Activated CD8-positive, alpha-beta T cell treated with anti-CD3 and anti-CD28 coated beads for 36 hours (primary cell): ENCODE measurements around the gene TNFRSF4. TPM values are rescaled to one million over a fixed set of nuclear protein-coding genes. Genes with fewer than 3 reads are reported as not detected.

Source experiments
- ATAC-seq: fragments of 200-7000 bp; cut with Tn5 transposase; one replicate; pipeline ENCODE4 v1.10.0; 2021; ENCODE audit warnings: mild to moderate bottlenecking, moderate library complexity
- CTCF ChIA-PET: fragments of 350-600 bp; sonication (Branson Sonifier 250); formaldehyde crosslinking; loops from one replicate; lab custom pipeline; 2021; ENCODE audit warnings: antibody characterized with exemption; lab: Charles Lee
- POLR2A ChIA-PET: fragments of 350-600 bp; sonication (Branson Sonifier 250); formaldehyde crosslinking; loops from one replicate; lab custom pipeline; 2021; ENCODE audit warnings: antibody characterized with exemption; lab: Charles Lee
- DNase-seq: peaks from one replicate; pipeline ENCODE4 v3.0.0-alpha.2; 2020
- H3K27ac Mint-ChIP-seq: one replicate; pipeline ENCODE4 v1.8.0; 2021; ENCODE audit warnings: mild to moderate bottlenecking, mixed read lengths
- H3K27me3 Mint-ChIP-seq: one replicate; pipeline ENCODE4 v1.8.0; 2021; ENCODE audit warnings: mixed read lengths
- H3K36me3 Mint-ChIP-seq: one replicate; pipeline ENCODE4 v1.8.0; 2021; ENCODE audit warnings: low read depth, mixed read lengths
- H3K4me1 Mint-ChIP-seq: one replicate; pipeline ENCODE4 v1.8.0; 2021; ENCODE audit warnings: low read depth, mixed read lengths
- H3K4me3 Mint-ChIP-seq: one replicate; pipeline ENCODE4 v1.8.0; 2021; ENCODE audit warnings: mild to moderate bottlenecking, moderate library complexity, mixed read lengths
- H3K9me3 Mint-ChIP-seq: one replicate; pipeline ENCODE4 v1.8.0; 2021; ENCODE audit warnings: mixed read lengths
- CTCF ChIP-seq: fragments of 200-600 bp; IDR thresholded peaks from one replicate; pipeline ENCODE4 v1.8.0; 2022; ENCODE audit warnings: antibody characterized with exemption, mild to moderate bottlenecking
- intact Hi-C: fragments of 100-400 bp; cut with micrococcal nuclease; formaldehyde crosslinking; loops from one replicate; pipeline ENCODE4 v1.10.0; 2022
- total RNA-seq, 2 experiments: library from RNA; stranded (reverse); gene quantifications; one replicate each; pipeline ENCODE4 v1.2.3, GENCODE V29; 2021

The TNFRSF4 gene
- total RNA-seq, 2 experiments from 2014 or later, result 137 to 142 TPM

GRCh38 chr1:1206376-1206965 lies 7.5 kb downstream of the TNFRSF4 start, which contains the start of gene TNFRSF18:
TNFRSF18 (minus strand) TSS chr1:1206592; CDS start chr1:1206571, 21 bp downstream.
- DNase-seq (peak; percentile 70), ATAC-seq (peak; percentile 11)
- ChIA-PET CTCF (interaction anchor here (1.4 to 3.7 kb wide), 2 partner anchors 44 to 84 kb away, joined by 3 to 20 read pairs; no protein-coding TSS in a partner anchor), POLR2A (interaction anchor here (0.5 to 3.7 kb wide), 7 partner anchors 9 to 90 kb away, joined by 3 to 18 read pairs (median 3); partner anchors contain the start of gene TNFRSF4)
- Mint-ChIP-seq H3K36me3 (peaks cover 14% of the 10 kb centered on the region), H3K27me3 (no peaks in the 10 kb centered on the region), H3K4me1 (peaks cover 31% of the 10 kb centered on the region), H3K9me3 (no peaks in the 10 kb centered on the region), H3K4me3 (peak within 1 kb of the TSS; percentile 79), H3K27ac (peak within 1 kb of the TSS; percentile 98)
- no peak for TF ChIP-seq CTCF
- intact Hi-C loops, result loop anchor here (10.0 kb wide), 1 partner anchor 62 kb away; no protein-coding TSS in a partner anchor

- H3K27me3 Mint-ChIP-seq, result no peaks in the 10 kb centered on the region
- ChIA-PET POLR2A (interaction anchor here (0.5 to 3.7 kb wide), 8 partner anchors 10 to 173 kb away, joined by 3 to 18 read pairs (median 3); partner anchors contain the start of gene TNFRSF4), CTCF (interaction anchor here (1.4 to 3.7 kb wide), 2 partner anchors 45 to 84 kb away, joined by 3 to 20 read pairs; no protein-coding TSS in a partner anchor)
- ATAC-seq (no peak), DNase-seq (peak; percentile 21)
- intact Hi-C loops, result loop anchor here (10.0 kb wide), 1 partner anchor 61 kb away; no protein-coding TSS in a partner anchor
- H3K9me3 Mint-ChIP-seq, result no peaks in the 10 kb centered on the region
- no peak for TF ChIP-seq CTCF
- peak overlapping the region; percentile 57 for H3K27ac Mint-ChIP-seq
- peaks cover 10% of the 10 kb centered on the region for H3K36me3 Mint-ChIP-seq
- peaks cover 29% of the 10 kb centered on the region for H3K4me1 Mint-ChIP-seq
- peak overlapping the region; percentile 79 for H3K4me3 Mint-ChIP-seq
Observed at GRCh38 chr1:1205769-1206375, 8.1 kb downstream of the TNFRSF4 start.

- Mint-ChIP-seq H3K4me3 (peak overlapping the region; percentile 79), H3K27me3 (no peaks in the 10 kb centered on the region), H3K4me1 (peaks cover 30% of the 10 kb centered on the region), H3K36me3 (peaks cover 6% of the 10 kb centered on the region), H3K27ac (peak overlapping the region; percentile 57), H3K9me3 (no peaks in the 10 kb centered on the region)
- intact Hi-C loops, result loop anchor here (10.0 kb wide), 1 partner anchor 60 kb away; no protein-coding TSS in a partner anchor
- TF ChIP-seq CTCF, result no peak
- ATAC-seq, result no peak
- DNase-seq, result peak; percentile 37
- ChIA-PET CTCF (interaction anchor here (1.4 to 3.7 kb wide), 2 partner anchors 45 to 83 kb away, joined by 3 to 20 read pairs; no protein-coding TSS in a partner anchor), POLR2A (interaction anchor here (0.7 to 3.7 kb wide), 9 partner anchors 8 to 172 kb away, joined by 3 to 18 read pairs (median 3); partner anchors contain the start of gene TNFRSF4)
Observed at GRCh38 chr1:1204998-1205768, 8.8 kb downstream of the TNFRSF4 start.

GRCh38 chr1:1204425-1204920 lies 9.5 kb downstream of the TNFRSF4 start:
- TF ChIP-seq CTCF, result no peak
- no peak for ATAC-seq

More at GRCh38 chr1:1204425-1204920, 9.5 kb downstream of the TNFRSF4 start:
- peak overlapping the region; percentile 79 for H3K4me3 Mint-ChIP-seq
- peaks cover 29% of the 10 kb centered on the region for H3K4me1 Mint-ChIP-seq
- H3K27ac Mint-ChIP-seq, result no peak overlapping the region
- H3K27me3 Mint-ChIP-seq, result no peaks in the 10 kb centered on the region
- POLR2A ChIA-PET, result interaction anchor here (0.7 to 3.7 kb wide), 5 partner anchors 8 to 171 kb away, joined by 3 to 18 read pairs (median 3); partner anchors contain the start of gene TNFRSF4
- no peak for DNase-seq
- H3K9me3 Mint-ChIP-seq, result no peaks in the 10 kb centered on the region
- CTCF ChIA-PET, result no interaction called here
- H3K36me3 Mint-ChIP-seq, result peaks cover 4% of the 10 kb centered on the region
- intact Hi-C loops, result loop anchor here (10.0 kb wide), 1 partner anchor 60 kb away; no protein-coding TSS in a partner anchor
